Articular chondrocyte of knee joint (primary cell): Measurements from ENCODE around the gene KCNK4. TPM values are rescaled to one million over a fixed set of nuclear protein-coding genes. Genes with fewer than 3 reads are reported as not detected.

Source experiments
- small RNA-seq: library from RNA; depleted of rRNA; stranded (forward); fragments of <200 nt; gene quantifications from one replicate; pipeline ENCODE3, GENCODE V24; 2012
- total RNA-seq: library from RNA; depleted of rRNA; stranded (reverse); fragments of >200 nt; gene quantifications from 2 replicates; pipeline ENCODE4 v1.2.3, GENCODE V29; 2012

KCNK4 gene
- 0.11 TPM in 1 of 2 replicates, not detected in the other for total RNA-seq

DNA sequence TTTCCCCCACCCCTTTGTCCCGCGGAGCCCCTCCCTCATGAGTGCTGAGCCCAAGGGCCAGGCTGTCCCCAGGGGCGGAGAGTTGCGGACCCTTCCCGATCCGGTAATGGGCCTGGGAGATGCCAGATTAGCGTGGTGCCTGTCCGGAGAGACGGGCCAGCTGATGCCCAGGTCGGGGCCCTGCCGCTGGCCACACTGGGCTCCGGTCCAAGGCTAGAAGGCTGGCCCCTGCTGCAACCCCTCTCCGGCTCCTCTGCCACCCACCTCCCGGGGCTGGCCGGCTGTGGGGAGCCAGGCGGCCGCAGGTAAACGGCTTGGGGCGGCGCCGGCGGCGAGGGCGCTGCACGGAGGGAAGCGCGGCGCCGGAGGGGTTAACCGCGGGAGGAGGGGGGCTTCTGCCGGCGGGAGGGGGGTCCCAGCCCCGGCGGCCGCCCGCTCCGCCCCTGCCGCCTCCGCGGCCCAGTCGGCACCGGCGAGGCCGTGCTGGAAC is at the start of gene KCNK4:
KCNK4 (plus strand) TSS at position 41 of the 490 bp plus-strand sequence. CDS start 1,717 bp downstream, outside the sequence.

GRCh38 chr11:64246871-64247728 is 44.0 kb upstream of the KCNK4 start, which contains the start of gene PPP1R14B:
PPP1R14B (minus strand) TSS chr11:64246943; CDS start chr11:64246673, 270 bp downstream.

GRCh38 chr11:64251016-64251752 is 39.9 kb upstream of the KCNK4 start, which contains the start of gene PLCB3:
PLCB3 (plus strand) TSS chr11:64251530; CDS start chr11:64251650, 120 bp downstream.

GRCh38 chr11:64284048-64284961 is 6.8 kb upstream of the KCNK4 start, which contains the start of gene BAD:
BAD (minus strand) TSS chr11:64284665; CDS start chr11:64284368, 297 bp downstream.

GRCh38 chr11:64284962-64285884 is 5.9 kb upstream of the KCNK4 start, which contains the start of gene GPR137:
GPR137 (plus strand) TSS chr11:64285848; CDS start chr11:64286525, 677 bp downstream.

GRCh38 chr11:64299847-64300648 is 8.9 kb downstream of the KCNK4 start, which contains the start of gene CATSPERZ:
CATSPERZ (plus strand) TSS chr11:64300358; CDS start chr11:64300411, 53 bp downstream.

DNA sequence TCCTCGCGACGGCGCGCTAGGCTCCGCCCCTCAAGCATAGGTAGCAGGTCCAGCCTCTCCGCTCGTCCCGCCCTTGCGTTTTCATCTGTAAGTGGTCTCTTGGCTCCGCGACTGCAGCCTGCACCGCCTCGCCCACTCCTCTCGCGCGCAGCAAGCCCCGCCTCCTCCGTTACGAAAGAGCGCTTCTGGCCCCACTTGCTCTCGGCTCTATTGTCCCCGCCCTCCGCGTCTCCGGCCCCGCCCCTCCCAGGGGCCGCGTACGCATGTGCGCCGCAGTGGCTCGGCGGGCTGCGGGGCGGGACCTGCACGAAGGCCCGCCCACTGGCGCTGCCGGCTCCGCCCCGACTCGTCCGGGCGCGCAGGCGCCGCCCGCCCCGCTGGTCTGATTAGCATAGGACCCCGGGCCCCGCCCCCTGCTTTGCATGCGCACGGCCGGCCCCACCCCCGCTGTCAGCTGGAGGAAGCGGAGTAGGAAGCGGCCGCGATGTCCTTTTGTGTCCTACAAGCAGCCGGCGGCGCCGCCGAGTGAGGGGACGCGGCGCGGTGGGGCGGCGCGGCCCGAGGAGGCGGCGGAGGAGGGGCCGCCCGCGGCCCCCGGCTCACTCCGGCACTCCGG is 14.1 kb downstream of the KCNK4 start, which contains the start of gene ESRRA:
ESRRA (plus strand) TSS at position 450 of the 616 bp plus-strand sequence. CDS start 1,656 bp downstream, outside the sequence.

GRCh38 chr11:64317325-64317960 is 26.3 kb downstream of the KCNK4 start, which contains the start of gene TRMT112:
TRMT112 (minus strand) TSS chr11:64317559; CDS start chr11:64317526, 33 bp downstream.

GRCh38 chr11:64317961-64318765 is 27.1 kb downstream of the KCNK4 start, which contains the start of gene PRDX5:
PRDX5 (plus strand) TSS chr11:64318121; CDS start chr11:64318216, 95 bp downstream.

GRCh38 chr11:64339754-64340408 is 48.8 kb downstream of the KCNK4 start, which contains the start of gene CCDC88B:
CCDC88B (plus strand) TSS chr11:64340204; CDS start chr11:64340267, 63 bp downstream.

Small RNAs within 50 kb of the gene (small RNA-seq; reads per million reads assigned to genes)
- gene MIR7155, result 0.46 reads per million, percentile 9 among the genes with 10 or more reads in this experiment
- not detected for gene RF00019

Other genes with a start within 250 kb of the KCNK4 start
- gene MACROD1, start 125.2 kb upstream of the KCNK4 start, total RNA-seq, result 12.3 and 13.9 TPM in 2 replicates
- gene STIP1, start 105.1 kb upstream of the KCNK4 start, total RNA-seq, result 84.9 and 87.6 TPM in 2 replicates
- gene FERMT3, start 84.6 kb upstream of the KCNK4 start, total RNA-seq, result 1.0 and 1.2 TPM in 2 replicates
- gene TRPT1, start 65.1 kb upstream of the KCNK4 start, total RNA-seq, result 20.8 and 29.8 TPM in 2 replicates
- gene NUDT22, start 65.0 kb upstream of the KCNK4 start, total RNA-seq, result 35.0 and 35.9 TPM in 2 replicates
- gene DNAJC4, start 60.8 kb upstream of the KCNK4 start, total RNA-seq, result 9.1 and 11.8 TPM in 2 replicates
- 17.3 and 25.5 TPM in 2 replicates for gene VEGFB, start 56.7 kb upstream of the KCNK4 start, total RNA-seq
- gene FKBP2, start 50.2 kb upstream of the KCNK4 start, total RNA-seq, result 32.5 and 35.7 TPM in 2 replicates
- 104 and 126 TPM in 2 replicates for gene PPP1R14B, start 44.4 kb upstream of the KCNK4 start, total RNA-seq
- gene PLCB3, start 39.8 kb upstream of the KCNK4 start, total RNA-seq, result 19.5 and 20.3 TPM in 2 replicates
- gene BAD, start 6.6 kb upstream of the KCNK4 start, total RNA-seq, result 61.0 and 65.3 TPM in 2 replicates
- gene GPR137, start 5.5 kb upstream of the KCNK4 start, total RNA-seq, result 10.6 and 11.1 TPM in 2 replicates
- gene CATSPERZ, start 9.1 kb downstream of the KCNK4 start, total RNA-seq, result 0.13 TPM in 1 of 2 replicates, not detected in the other
- gene ESRRA, start 14.2 kb downstream of the KCNK4 start, total RNA-seq, result 17.6 and 18.7 TPM in 2 replicates
- 109 and 165 TPM in 2 replicates for gene TRMT112, start 26.3 kb downstream of the KCNK4 start, total RNA-seq
- gene PRDX5, start 26.8 kb downstream of the KCNK4 start, total RNA-seq, result 218 and 224 TPM in 2 replicates
- gene CCDC88B, start 48.9 kb downstream of the KCNK4 start, total RNA-seq, result 0.26 and 0.86 TPM in 2 replicates
- 26.3 and 38.2 TPM in 2 replicates for gene RPS6KA4, start 67.9 kb downstream of the KCNK4 start, total RNA-seq